Progenitor cell of endocrine pancreas (in vitro differentiated cells): ENCODE measurements around the gene EPS8L1. TPM values are rescaled to one million over a fixed set of nuclear protein-coding genes. Genes with fewer than 3 reads are reported as not detected.

Experiments
- microRNA-seq: library from miRNA; unstranded; fragments of <30 nt; microRNA quantifications from one replicate; pipeline ENCODE4 v1.1.0, GENCODE V29; 2020; ENCODE audit warnings: borderline number of aligned reads; ENCODE audit not compliant: unreplicated experiment
- total RNA-seq: library from RNA; stranded (reverse); gene quantifications from 2 replicates; pipeline ENCODE4 v1.2.1, GENCODE V29; 2021

EPS8L1 gene
- total RNA-seq, 1 donor from 2014 or later, result 14.4 TPM

Small RNA genes lying within 50 kb of the gene (microRNA-seq; reads per million reads assigned to microRNA genes)
- not detected for gene MIR7975

Other genes with a start within 250 kb of the EPS8L1 start
- not detected in 2 replicates for gene KIR2DS4, start 243.2 kb upstream of the EPS8L1 start, total RNA-seq
- gene KIR3DL2, start 225.4 kb upstream of the EPS8L1 start, total RNA-seq, result not detected in 2 replicates
- not detected in 2 replicates for gene FCAR, start 201.6 kb upstream of the EPS8L1 start, total RNA-seq
- gene NCR1, start 169.7 kb upstream of the EPS8L1 start, total RNA-seq, result not detected in 2 replicates
- gene NLRP7, start 128.3 kb upstream of the EPS8L1 start, total RNA-seq, result not detected in 2 replicates
- gene NLRP2, start 109.5 kb upstream of the EPS8L1 start, total RNA-seq, result 73.2 and 82.1 TPM in 2 replicates
- 0.18 and 0.34 TPM in 2 replicates for gene GP6, start 37.6 kb upstream of the EPS8L1 start, total RNA-seq
- gene RDH13, start 12.7 kb upstream of the EPS8L1 start, total RNA-seq, result 11.8 and 12.0 TPM in 2 replicates
- gene PPP1R12C, start 41.8 kb downstream of the EPS8L1 start, total RNA-seq, result 110 and 118 TPM in 2 replicates
- gene TNNT1, start 73.3 kb downstream of the EPS8L1 start, total RNA-seq, result 4.6 and 5.5 TPM in 2 replicates
- gene TNNI3, start 81.9 kb downstream of the EPS8L1 start, total RNA-seq, result 5.5 and 6.0 TPM in 2 replicates
- 14.9 and 18.4 TPM in 2 replicates for gene DNAAF3, start 90.7 kb downstream of the EPS8L1 start, total RNA-seq
- 4.3 and 4.8 TPM in 2 replicates for gene SYT5, start 104.4 kb downstream of the EPS8L1 start, total RNA-seq
- 0.43 and 1.6 TPM in 2 replicates for gene PTPRH, start 133.6 kb downstream of the EPS8L1 start, total RNA-seq
- 10.0 and 12.0 TPM in 2 replicates for gene TMEM86B, start 152.9 kb downstream of the EPS8L1 start, total RNA-seq
- 70.9 and 72.3 TPM in 2 replicates for gene PPP6R1, start 183.1 kb downstream of the EPS8L1 start, total RNA-seq
- gene HSPBP1, start 204.2 kb downstream of the EPS8L1 start, total RNA-seq, result 46.1 and 46.9 TPM in 2 replicates
- 67.6 and 68.7 TPM in 2 replicates for gene BRSK1, start 208.1 kb downstream of the EPS8L1 start, total RNA-seq
- gene TMEM150B, start 249.5 kb downstream of the EPS8L1 start, total RNA-seq, result not detected in 2 replicates